ENCODE results near the gene SMG7.
A peak's percentile ranks its signal among the peaks of the same experiment; 100 is the strongest.

Gene SMG7

GRCh38 chr1:183471743-183472487, 384 bp upstream of the SMG7 start (continued):
- TF ChIP-seq KLF10 (tag by site-specific recombination; IDR thresholded peaks at IDR 0.05) (peak; percentile 49), HOXD13 (CRISPR knock-in tag; IDR thresholded peaks at IDR 0.05; ENCODE audit: borderline replicate concordance) (peak; percentile 41; the same call in 1 of the 2 replicates), BCL11B (tag by site-specific recombination; IDR thresholded peaks at IDR 0.05; ENCODE audit: low read depth) (peak; percentile 80; the same call in 1 of the 2 replicates), ZNF580 (tag by site-specific recombination; IDR thresholded peaks at IDR 0.05) (peak; percentile 98), ZFP3 (tag by site-specific recombination; IDR thresholded peaks at IDR 0.05; ENCODE audit: low read depth) (0 out of 2 replicates have a peak, but pooled peaks have one; percentile 43), WT1 (tag by site-specific recombination; IDR thresholded peaks at IDR 0.05) (peak; percentile 88), ZNF324 (tag by site-specific recombination; IDR thresholded peaks at IDR 0.05) (peak; percentile 100), PRDM6 (tag by site-specific recombination; IDR thresholded peaks at IDR 0.05) (no peak), ZNF792 (tag by site-specific recombination; IDR thresholded peaks at IDR 0.05) (peak; percentile 80; the same call in 1 of the 2 replicates), ZNF791 (tag by site-specific recombination; IDR thresholded peaks at IDR 0.05) (no peak), ZSCAN5A (tag by site-specific recombination; IDR thresholded peaks at IDR 0.05) (peak; percentile 100), PRDM4 (tag by site-specific recombination; IDR thresholded peaks at IDR 0.05) (peak; percentile 69), ZNF76 (tag by site-specific recombination; IDR thresholded peaks at IDR 0.05; ENCODE audit: borderline replicate concordance, low read depth) (peak; percentile 93), ZNF776 (tag by site-specific recombination; IDR thresholded peaks at IDR 0.05; ENCODE audit: borderline replicate concordance) (no peak), ZNF335 (tag by site-specific recombination; conservative IDR thresholded peaks at IDR 0.05) (peak; percentile 83), BCL11A (tag by site-specific recombination; IDR thresholded peaks at IDR 0.05; ENCODE audit: low read depth) (0 out of 2 replicates have a peak, but pooled peaks have one; percentile 18)

GRCh38 chr1:183473217-183473536, 878 bp downstream of the SMG7 start:
- no peaks in the 10 kb centered on the region for H3K9me3 ChIP-seq (ENCODE audit: control insufficient read depth, insufficient read depth, low read depth, low read length)
- peaks cover 0 to 5% of the 10 kb centered on the region in 2 experiments; a peak in 1 of 3 replicates for H3K36me3 ChIP-seq (ENCODE audit: control insufficient read depth in 2 of 2, insufficient read depth in 1 of 2, low read length in 2 of 2)
- POLR2A ChIA-PET: interaction anchor here (0.9 to 1.0 kb wide), 2 partner anchors 9 to 12 kb away, joined by 3 to 5 read pairs; no protein-coding TSS in a partner anchor
- H3K4me1 ChIP-seq (ENCODE audit: control insufficient read depth, insufficient read depth, low read length): peaks cover 8% of the 10 kb centered on the region; the same call in 1 of the 2 replicates
- H3K4me3 ChIP-seq (ENCODE audit: low read depth, low read length): peak overlapping the region; percentile 99
- H3K27ac ChIP-seq (ENCODE audit: extremely low read depth, low read depth, low read length): no peak overlapping the region
- CTCF ChIA-PET: interaction anchor here (1.2 kb wide), 2 partner anchors 12 to 156 kb away, joined by 3 to 5 read pairs; no protein-coding TSS in a partner anchor
- TF ChIP-seq ZNF366 (tag by site-specific recombination; conservative IDR thresholded peaks at IDR 0.05) (peak; percentile 27; the same call in 1 of the 2 replicates), PRDM2 (tag by site-specific recombination; IDR thresholded peaks at IDR 0.05; ENCODE audit: borderline replicate concordance) (0 out of 2 replicates have a peak, but pooled peaks have one; percentile 0), ZFP69B (tag by site-specific recombination; IDR thresholded peaks at IDR 0.05) (no peak), ZBTB6 (tag by site-specific recombination; IDR thresholded peaks at IDR 0.05) (no peak), ZFP37 (tag by site-specific recombination; IDR thresholded peaks at IDR 0.05) (0 out of 2 replicates have a peak, but pooled peaks have one; percentile 7)

All from HEK293 (cell line).